ENCODE measurements around the gene SDC3.

The SDC3 gene

GRCh38 chr1:30916296-30916695 lies 7.7 kb upstream of the SDC3 start:
- intact Hi-C loops (cut with micrococcal nuclease) = loop anchor here (10.0 kb wide), 2 partner anchors 71 to 1681 kb away; partner anchors contain the start of genes MECR and PTPRU
- no peaks in the 10 kb centered on the region for H3K27me3 Mint-ChIP-seq
- H3K27ac Mint-ChIP-seq = peak overlapping the region; percentile 97
- H3K4me3 Mint-ChIP-seq = no peak overlapping the region
- H3K9me3 Mint-ChIP-seq = no peaks in the 10 kb centered on the region
- no peaks in the 10 kb centered on the region for H3K36me3 Mint-ChIP-seq (ENCODE audit: low read depth)
- H3K4me1 Mint-ChIP-seq (ENCODE audit: low read depth) = peaks cover 60% of the 10 kb centered on the region

- Mint-ChIP-seq H3K9me3 (no peaks in the 10 kb centered on the region), H3K27me3 (no peaks in the 10 kb centered on the region), H3K4me3 (no peak overlapping the region), H3K4me1 (ENCODE audit: low read depth) (peaks cover 67% of the 10 kb centered on the region), H3K36me3 (ENCODE audit: low read depth) (no peaks in the 10 kb centered on the region), H3K27ac (peak overlapping the region; percentile 97)
- intact Hi-C loops (cut with micrococcal nuclease) = loop anchor here (10.0 kb wide), 2 partner anchors 71 to 1681 kb away; partner anchors contain the start of genes MECR and PTPRU
These were observed 7.1 kb upstream of the SDC3 start for GRCh38 chr1:30915491-30916230.

GRCh38 chr1:30914931-30915330 lies 6.4 kb upstream of the SDC3 start:
- intact Hi-C loops (cut with micrococcal nuclease) = loop anchor here (10.0 kb wide), 2 partner anchors 70 to 1680 kb away; partner anchors contain the start of genes MECR and PTPRU
- no peaks in the 10 kb centered on the region for H3K9me3 Mint-ChIP-seq
- no peaks in the 10 kb centered on the region for H3K27me3 Mint-ChIP-seq
- no peak overlapping the region for H3K4me3 Mint-ChIP-seq
- H3K27ac Mint-ChIP-seq = peak overlapping the region; percentile 97
- H3K36me3 Mint-ChIP-seq (ENCODE audit: low read depth) = no peaks in the 10 kb centered on the region
- peaks cover 74% of the 10 kb centered on the region for H3K4me1 Mint-ChIP-seq (ENCODE audit: low read depth)

GRCh38 chr1:30914587-30914922 lies 6.0 kb upstream of the SDC3 start:
- intact Hi-C loops (cut with micrococcal nuclease) = loop anchor here (10.0 kb wide), 2 partner anchors 70 to 1680 kb away; partner anchors contain the start of genes MECR and PTPRU
- H3K27ac Mint-ChIP-seq = peak overlapping the region; percentile 97
- no peaks in the 10 kb centered on the region for H3K27me3 Mint-ChIP-seq
- H3K4me1 Mint-ChIP-seq (ENCODE audit: low read depth) = peaks cover 78% of the 10 kb centered on the region
- no peaks in the 10 kb centered on the region for H3K9me3 Mint-ChIP-seq
- H3K4me3 Mint-ChIP-seq = no peak overlapping the region
- H3K36me3 Mint-ChIP-seq (ENCODE audit: low read depth) = no peaks in the 10 kb centered on the region

GRCh38 chr1:30912913-30913652 lies 4.5 kb upstream of the SDC3 start:
- intact Hi-C loops (cut with micrococcal nuclease) = loop anchor here (10.0 kb wide), 2 partner anchors 68 to 1678 kb away; partner anchors contain the start of genes MECR and PTPRU
- peaks cover 76% of the 10 kb centered on the region for H3K4me1 Mint-ChIP-seq (ENCODE audit: low read depth)
- no peaks in the 10 kb centered on the region for H3K9me3 Mint-ChIP-seq
- H3K27me3 Mint-ChIP-seq = peaks cover 5% of the 10 kb centered on the region
- H3K27ac Mint-ChIP-seq = peak overlapping the region; percentile 97
- H3K36me3 Mint-ChIP-seq (ENCODE audit: low read depth) = no peaks in the 10 kb centered on the region
- peak overlapping the region; percentile 33 for H3K4me3 Mint-ChIP-seq

- Mint-ChIP-seq H3K4me3 (no peak overlapping the region), H3K36me3 (ENCODE audit: low read depth) (peaks cover 8% of the 10 kb centered on the region), H3K4me1 (ENCODE audit: low read depth) (peaks cover 76% of the 10 kb centered on the region), H3K9me3 (no peaks in the 10 kb centered on the region), H3K27me3 (peaks cover 13% of the 10 kb centered on the region), H3K27ac (peak overlapping the region; percentile 97)
- intact Hi-C loops (cut with micrococcal nuclease) = loop anchor here (10.0 kb wide), 2 partner anchors 67 to 1677 kb away; partner anchors contain the start of genes MECR and PTPRU
These were observed 3.7 kb upstream of the SDC3 start for GRCh38 chr1:30912224-30912623.

GRCh38 chr1:30911059-30911954 lies 2.7 kb upstream of the SDC3 start:
- Mint-ChIP-seq H3K4me1 (ENCODE audit: low read depth) (peaks cover 83% of the 10 kb centered on the region), H3K36me3 (ENCODE audit: low read depth) (peaks cover 11% of the 10 kb centered on the region), H3K27me3 (peaks cover 23% of the 10 kb centered on the region), H3K27ac (peak overlapping the region; percentile 97), H3K4me3 (no peak overlapping the region), H3K9me3 (no peaks in the 10 kb centered on the region)
- intact Hi-C loops (cut with micrococcal nuclease) = loop anchor here (1.0 to 10.0 kb wide), 5 partner anchors 67 to 1677 kb away; partner anchors contain the start of genes MECR and PTPRU

GRCh38 chr1:30909365-30910068 lies 959 bp upstream of the SDC3 start:
- Mint-ChIP-seq H3K27me3 (peaks cover 38% of the 10 kb centered on the region), H3K4me1 (ENCODE audit: low read depth) (peaks cover 84% of the 10 kb centered on the region), H3K36me3 (ENCODE audit: low read depth) (peaks cover 11% of the 10 kb centered on the region), H3K4me3 (peak overlapping the region; percentile 78), H3K9me3 (no peaks in the 10 kb centered on the region), H3K27ac (peak overlapping the region; percentile 87)
- intact Hi-C loops (cut with micrococcal nuclease) = loop anchor here (2.0 to 10.0 kb wide), 3 partner anchors 65 to 1675 kb away; partner anchors contain the start of genes MECR and PTPRU

- Mint-ChIP-seq H3K27ac (peak overlapping the region; percentile 77), H3K36me3 (ENCODE audit: low read depth) (peaks cover 11% of the 10 kb centered on the region), H3K9me3 (no peaks in the 10 kb centered on the region), H3K4me3 (no peak overlapping the region), H3K4me1 (ENCODE audit: low read depth) (peaks cover 84% of the 10 kb centered on the region), H3K27me3 (peaks cover 48% of the 10 kb centered on the region)
- intact Hi-C loops (cut with micrococcal nuclease) = no loop called here
These were observed 252 bp downstream of the SDC3 start for GRCh38 chr1:30908316-30908695.

GRCh38 chr1:30907481-30908315 lies 860 bp downstream of the SDC3 start:
- Mint-ChIP-seq H3K4me1 (ENCODE audit: low read depth) (peaks cover 84% of the 10 kb centered on the region), H3K36me3 (ENCODE audit: low read depth) (peaks cover 15% of the 10 kb centered on the region), H3K9me3 (no peaks in the 10 kb centered on the region), H3K27ac (peak overlapping the region; percentile 77), H3K4me3 (peak overlapping the region; percentile 91), H3K27me3 (peaks cover 54% of the 10 kb centered on the region)
- intact Hi-C loops (cut with micrococcal nuclease) = no loop called here

- Mint-ChIP-seq H3K27me3 (peaks cover 62% of the 10 kb centered on the region), H3K36me3 (ENCODE audit: low read depth) (peaks cover 23% of the 10 kb centered on the region), H3K9me3 (no peaks in the 10 kb centered on the region), H3K27ac (peak overlapping the region; percentile 77), H3K4me3 (peak overlapping the region; percentile 91), H3K4me1 (ENCODE audit: low read depth) (peaks cover 83% of the 10 kb centered on the region)
- intact Hi-C loops (cut with micrococcal nuclease) = no loop called here
These were observed 1.7 kb downstream of the SDC3 start for GRCh38 chr1:30906631-30907441.
